ENCODE data around the gene PRPF40B. TPM values are rescaled to one million over a fixed set of nuclear protein-coding genes. Genes with fewer than 3 reads are reported as not detected.

The PRPF40B gene
- total and polyA plus RNA-seq, 3 donors from 2014 or later: 49.2 to 66.8 (median 66.7) TPM

DNA sequence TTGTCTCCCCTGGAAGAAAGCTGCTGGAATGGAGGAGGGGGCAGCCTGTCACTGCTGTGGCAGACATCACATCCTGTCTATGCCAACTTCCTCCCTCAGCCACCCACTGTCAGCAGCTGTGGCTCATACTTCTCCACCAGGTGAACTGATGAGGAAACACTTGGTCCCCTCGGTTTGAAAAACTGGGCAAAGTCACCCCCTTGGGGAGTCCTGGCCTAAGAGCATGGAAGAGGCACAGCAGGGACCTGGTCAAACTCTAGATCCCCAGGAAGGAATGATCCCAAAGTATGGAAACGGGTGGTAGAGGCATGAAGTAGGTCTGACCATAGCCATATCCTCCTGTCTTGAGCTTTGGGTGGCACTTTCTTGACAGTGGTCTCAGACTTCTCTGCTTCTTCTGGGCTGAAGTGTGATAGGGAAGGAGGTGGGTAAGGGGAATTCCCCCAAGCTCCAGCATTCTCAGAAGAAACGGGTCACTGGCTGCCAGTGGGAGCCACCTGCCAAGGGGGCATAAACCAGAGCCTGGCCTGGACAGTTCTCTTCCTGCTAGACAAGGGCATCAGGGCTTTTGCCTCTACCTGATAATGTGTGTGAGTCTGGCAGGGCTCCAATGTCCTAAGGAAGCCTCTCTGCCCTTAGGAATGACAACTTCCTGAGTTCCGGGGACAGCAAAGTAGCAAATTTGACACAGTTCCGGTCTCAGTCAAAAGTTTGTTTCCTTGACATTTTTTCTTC is 47.8 kb downstream of the PRPF40B start:
- no peaks in the 10 kb centered on the region for H3K9me3 ChIP-seq
- peak; percentile 38 for DNase-seq
- intact Hi-C loops (cut with DNase I; ENCODE audit: low total_unique reads): no loop called here
- no peaks in the 10 kb centered on the region for H3K27me3 ChIP-seq
- peak overlapping the region; percentile 96 to 97 for H3K27ac ChIP-seq
- TF ChIP-seq, protein P1, sequence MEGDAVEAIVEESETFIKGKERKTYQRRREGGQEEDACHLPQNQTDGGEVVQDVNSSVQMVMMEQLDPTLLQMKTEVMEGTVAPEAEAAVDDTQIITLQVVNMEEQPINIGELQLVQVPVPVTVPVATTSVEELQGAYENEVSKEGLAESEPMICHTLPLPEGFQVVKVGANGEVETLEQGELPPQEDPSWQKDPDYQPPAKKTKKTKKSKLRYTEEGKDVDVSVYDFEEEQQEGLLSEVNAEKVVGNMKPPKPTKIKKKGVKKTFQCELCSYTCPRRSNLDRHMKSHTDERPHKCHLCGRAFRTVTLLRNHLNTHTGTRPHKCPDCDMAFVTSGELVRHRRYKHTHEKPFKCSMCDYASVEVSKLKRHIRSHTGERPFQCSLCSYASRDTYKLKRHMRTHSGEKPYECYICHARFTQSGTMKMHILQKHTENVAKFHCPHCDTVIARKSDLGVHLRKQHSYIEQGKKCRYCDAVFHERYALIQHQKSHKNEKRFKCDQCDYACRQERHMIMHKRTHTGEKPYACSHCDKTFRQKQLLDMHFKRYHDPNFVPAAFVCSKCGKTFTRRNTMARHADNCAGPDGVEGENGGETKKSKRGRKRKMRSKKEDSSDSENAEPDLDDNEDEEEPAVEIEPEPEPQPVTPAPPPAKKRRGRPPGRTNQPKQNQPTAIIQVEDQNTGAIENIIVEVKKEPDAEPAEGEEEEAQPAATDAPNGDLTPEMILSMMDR (IDR thresholded peaks at IDR 0.05): no peak
- TF ChIP-seq POLR2A (IDR thresholded peaks at IDR 0.05): no peak
- H3K4me1 ChIP-seq: peaks cover 64% of the 10 kb centered on the region
- H3K36me3 ChIP-seq (ENCODE audit: low read depth, missing control alignments): no peaks in the 10 kb centered on the region
- no peak overlapping the region for H3K4me3 ChIP-seq
- WGBS, 2 donors: 64 to 73% methylated on average over 5 of the region's 5 CpGs

DNA sequence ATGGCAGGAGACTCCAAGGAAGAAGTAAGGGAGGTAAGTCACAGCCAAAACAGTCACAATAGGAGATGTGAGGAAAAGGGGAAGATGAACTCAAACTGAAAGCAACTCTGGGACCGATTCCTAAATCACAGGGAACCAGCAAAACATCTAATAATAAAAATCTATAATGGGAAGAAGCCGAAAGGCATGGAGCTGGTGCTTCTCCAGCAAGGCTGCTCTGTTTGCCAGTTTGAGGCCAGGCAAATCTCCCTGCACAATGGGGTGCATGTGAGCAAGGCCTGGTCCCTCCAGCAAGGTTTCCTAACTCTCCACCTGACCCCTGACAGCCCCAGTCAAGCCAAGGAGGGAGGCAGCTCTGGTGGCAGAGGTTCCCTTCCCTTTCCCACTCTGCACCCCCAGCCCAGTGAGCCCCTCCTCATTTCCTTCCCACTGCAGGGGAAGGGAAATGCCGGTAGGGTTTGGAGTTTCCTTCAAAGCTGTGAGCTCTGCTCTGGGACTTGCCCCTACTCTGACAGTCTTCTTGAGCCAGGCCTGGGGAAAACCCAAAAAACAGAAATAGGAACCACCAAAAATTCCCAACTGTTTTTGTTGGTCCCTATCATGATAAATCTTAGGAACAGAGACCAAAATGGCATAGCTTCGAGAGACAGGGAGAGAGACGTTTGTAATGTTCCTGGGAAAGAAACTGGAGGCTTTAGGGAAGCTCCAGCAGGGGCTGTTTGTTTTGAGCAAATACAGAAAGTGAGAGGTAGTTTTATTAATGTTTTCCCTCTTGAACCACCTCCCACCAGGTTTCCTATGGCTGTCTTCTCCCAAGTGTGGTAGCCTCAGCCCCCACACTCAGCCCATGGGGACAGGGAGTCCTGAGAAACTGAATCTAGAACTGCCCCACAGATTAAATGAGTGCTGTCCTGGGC is 49.2 kb downstream of the PRPF40B start:
- 36 to 47% methylated on average over 5 of the region's 5 CpGs for WGBS, 2 donors
- intact Hi-C loops (cut with DNase I; ENCODE audit: low total_unique reads): no loop called here
- H3K27ac ChIP-seq: peak overlapping the region; percentile 96 to 97
- no peaks in the 10 kb centered on the region for H3K27me3 ChIP-seq
- no peak overlapping the region for H3K4me3 ChIP-seq
- no peaks in the 10 kb centered on the region for H3K9me3 ChIP-seq
- no peaks in the 10 kb centered on the region for H3K36me3 ChIP-seq (ENCODE audit: low read depth, missing control alignments)
- no peak for TF ChIP-seq POLR2A (IDR thresholded peaks at IDR 0.05)
- TF ChIP-seq, protein P1 (IDR thresholded peaks at IDR 0.05): no peak
- no peak for DNase-seq
- peaks cover 72% of the 10 kb centered on the region for H3K4me1 ChIP-seq

DNA sequence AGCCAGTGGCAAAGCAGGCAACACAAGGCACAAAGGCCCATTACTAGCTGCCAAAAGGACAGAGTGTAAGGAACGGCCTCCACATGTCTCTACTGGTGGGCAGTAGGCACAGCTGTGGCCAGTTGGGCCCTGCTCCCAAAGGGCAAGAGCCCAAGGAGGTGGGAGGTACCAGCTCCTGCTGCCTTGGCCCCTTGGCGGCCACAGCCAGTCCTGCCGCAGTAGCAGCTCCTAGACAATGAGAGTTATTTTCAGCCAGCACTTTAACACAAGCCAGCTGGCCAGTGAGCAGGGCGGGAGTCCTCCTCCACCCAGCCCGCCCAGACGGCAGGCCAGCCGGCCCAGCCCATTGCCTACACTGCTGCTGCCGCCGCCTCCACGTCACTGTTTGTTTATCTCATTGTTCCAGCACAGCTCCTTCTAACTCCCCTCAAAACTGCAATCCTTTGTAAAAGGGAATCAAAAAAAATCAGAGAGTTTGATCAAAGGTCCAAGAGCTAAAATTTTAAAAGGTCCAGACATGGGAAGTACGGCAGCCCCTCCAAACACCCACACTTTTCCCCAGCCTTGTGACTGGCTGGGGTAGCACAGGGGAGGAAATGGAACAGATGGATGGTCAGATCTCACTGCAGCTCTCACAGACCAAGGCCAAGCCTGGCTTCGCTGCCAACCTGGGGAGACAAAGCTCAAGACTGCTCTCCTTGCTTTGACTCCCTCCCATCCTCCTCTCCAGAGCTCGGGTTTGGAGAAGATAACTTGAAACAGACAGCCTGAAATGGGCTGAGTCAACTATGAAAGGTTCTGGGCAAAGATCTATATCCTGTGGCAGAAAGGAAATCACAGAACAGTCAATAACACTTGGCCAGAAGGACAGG is 50.3 kb downstream of the PRPF40B start:
- Histone ChIP-seq H3K27ac (peak overlapping the region; percentile 96 to 97), H3K4me1 (peaks cover 72% of the 10 kb centered on the region), H3K36me3 (ENCODE audit: low read depth, missing control alignments) (no peaks in the 10 kb centered on the region), H3K9me3 (no peaks in the 10 kb centered on the region), H3K4me3 (no peak overlapping the region), H3K27me3 (no peaks in the 10 kb centered on the region)
- WGBS, 2 donors: 25 to 37% methylated on average over 13 of the region's 13 CpGs
- intact Hi-C loops (cut with DNase I; ENCODE audit: low total_unique reads): no loop called here
- peak; percentile 97 for DNase-seq
- TF ChIP-seq, protein P1 (IDR thresholded peaks at IDR 0.05): peak; percentile 28 to 65 (median 64)
- TF ChIP-seq POLR2A (IDR thresholded peaks at IDR 0.05): peak; percentile 43

DNA sequence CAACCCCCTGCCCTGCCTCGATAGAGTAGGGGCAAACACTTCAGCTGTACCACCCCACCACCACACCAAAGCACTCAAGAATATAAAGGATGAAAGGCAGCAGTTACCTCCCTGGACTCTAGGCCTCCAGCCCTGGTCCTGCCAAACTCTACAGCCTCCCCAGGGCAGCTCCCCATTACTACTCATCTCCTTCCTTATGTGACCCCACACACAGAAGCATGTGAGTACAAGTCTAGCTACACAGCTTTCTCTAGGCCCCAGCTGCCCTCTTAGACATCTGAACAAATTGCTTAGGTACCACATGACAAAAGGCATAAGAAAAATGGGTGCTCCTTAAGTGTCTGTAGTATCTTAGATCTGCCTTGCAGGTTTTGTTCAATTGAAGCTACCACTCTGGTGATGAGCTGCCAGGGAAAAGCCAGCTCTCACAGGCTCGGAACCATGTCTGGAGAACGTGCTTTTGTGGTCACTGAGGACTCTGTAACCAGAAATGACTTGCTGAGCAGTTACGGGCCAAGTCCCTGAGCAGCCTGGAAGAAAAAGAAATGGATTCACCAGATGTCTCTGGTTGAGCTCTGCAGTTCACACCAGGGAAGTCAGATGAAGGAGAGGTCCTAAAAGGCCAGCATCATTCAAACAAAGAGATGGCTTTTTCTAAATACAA is 51.1 kb downstream of the PRPF40B start:
- Histone ChIP-seq H3K9me3 (no peaks in the 10 kb centered on the region), H3K4me1 (peaks cover 72% of the 10 kb centered on the region), H3K4me3 (no peak overlapping the region), H3K27ac (peak overlapping the region; percentile 96 to 97), H3K27me3 (no peaks in the 10 kb centered on the region), H3K36me3 (ENCODE audit: low read depth, missing control alignments) (no peaks in the 10 kb centered on the region)
- no peak for TF ChIP-seq POLR2A (IDR thresholded peaks at IDR 0.05)
- TF ChIP-seq, protein P1 (IDR thresholded peaks at IDR 0.05): no peak
- intact Hi-C loops (cut with DNase I; ENCODE audit: low total_unique reads): no loop called here
- WGBS, 2 donors: 29 to 55% methylated on average over 4 of the region's 4 CpGs
- no peak for DNase-seq

Measured in testis (tissue), 3 donors.